ENCODE results near the gene OR8S1.
"Not testable (repeated sequence)": the region's sequence is repeated elsewhere in the genome, so short reads cannot be mapped to it uniquely, and the experiment has no call there.

The OR8S1 gene

DNA sequence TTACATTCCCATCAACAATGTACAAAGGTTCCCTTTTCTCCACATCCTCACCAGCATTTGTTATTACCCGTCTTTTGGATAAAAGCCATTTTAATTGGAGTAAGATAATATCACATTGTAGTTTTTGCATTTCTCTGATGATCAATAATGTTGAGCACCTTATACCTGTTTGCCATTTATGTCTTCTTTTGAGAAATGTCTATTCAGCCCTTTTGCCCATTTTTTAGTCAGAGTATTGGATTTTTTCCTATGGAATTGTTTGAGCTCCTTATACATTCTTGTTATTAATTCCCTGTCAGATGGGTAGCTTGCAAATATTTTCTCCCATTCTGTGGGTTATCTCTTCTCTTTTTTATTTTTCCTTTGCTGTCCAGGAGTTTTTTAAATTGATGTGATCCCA lies 10.7 kb upstream of the OR8S1 start:
- no peaks in the 10 kb centered on the region for H3K4me1 ChIP-seq (ENCODE audit: control insufficient read depth, insufficient read depth, low read length)
- peaks cover 5% of the 10 kb centered on the region for H3K9me3 ChIP-seq (ENCODE audit: control insufficient read depth, insufficient read depth, low read length)
- no peak overlapping the region for H3K9ac ChIP-seq (ENCODE audit: low read depth, low read length)
- H3K36me3 ChIP-seq (ENCODE audit: control insufficient read depth, insufficient read depth, low read length): no peaks in the 10 kb centered on the region
- H3K27me3 ChIP-seq (ENCODE audit: control insufficient read depth, insufficient read depth, low read length): no peaks in the 10 kb centered on the region
- H3K4me3 ChIP-seq (ENCODE audit: low read depth, low read length): no peak overlapping the region

DNA sequence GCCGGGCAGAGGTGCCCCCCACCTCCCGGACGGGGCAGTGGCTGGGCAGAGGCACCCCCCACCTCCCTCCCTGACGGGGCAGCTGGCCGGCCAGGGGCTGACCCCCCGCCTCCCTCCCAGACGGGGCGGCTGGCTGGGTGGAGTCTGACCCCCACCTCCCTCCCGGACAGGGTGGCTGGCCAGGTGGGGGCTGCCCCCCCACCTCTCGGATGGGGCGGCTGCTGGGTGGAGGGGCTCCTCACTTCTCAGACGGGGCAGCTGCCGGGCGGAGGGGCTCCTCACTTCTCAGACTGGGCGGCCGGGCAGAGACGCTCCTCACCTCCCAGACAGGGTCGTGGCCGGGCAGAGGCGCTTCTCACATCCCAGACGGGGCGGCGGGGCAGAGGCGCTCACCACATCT lies 5.1 kb upstream of the OR8S1 start:
- not testable (repeated sequence) for H3K27me3 ChIP-seq (ENCODE audit: control insufficient read depth, insufficient read depth, low read length); H3K4me1 ChIP-seq (ENCODE audit: control insufficient read depth, insufficient read depth, low read length); H3K9ac ChIP-seq (ENCODE audit: low read depth, low read length); H3K9me3 ChIP-seq (ENCODE audit: control insufficient read depth, insufficient read depth, low read length); H3K4me3 ChIP-seq (ENCODE audit: low read depth, low read length); H3K36me3 ChIP-seq (ENCODE audit: control insufficient read depth, insufficient read depth, low read length)

DNA sequence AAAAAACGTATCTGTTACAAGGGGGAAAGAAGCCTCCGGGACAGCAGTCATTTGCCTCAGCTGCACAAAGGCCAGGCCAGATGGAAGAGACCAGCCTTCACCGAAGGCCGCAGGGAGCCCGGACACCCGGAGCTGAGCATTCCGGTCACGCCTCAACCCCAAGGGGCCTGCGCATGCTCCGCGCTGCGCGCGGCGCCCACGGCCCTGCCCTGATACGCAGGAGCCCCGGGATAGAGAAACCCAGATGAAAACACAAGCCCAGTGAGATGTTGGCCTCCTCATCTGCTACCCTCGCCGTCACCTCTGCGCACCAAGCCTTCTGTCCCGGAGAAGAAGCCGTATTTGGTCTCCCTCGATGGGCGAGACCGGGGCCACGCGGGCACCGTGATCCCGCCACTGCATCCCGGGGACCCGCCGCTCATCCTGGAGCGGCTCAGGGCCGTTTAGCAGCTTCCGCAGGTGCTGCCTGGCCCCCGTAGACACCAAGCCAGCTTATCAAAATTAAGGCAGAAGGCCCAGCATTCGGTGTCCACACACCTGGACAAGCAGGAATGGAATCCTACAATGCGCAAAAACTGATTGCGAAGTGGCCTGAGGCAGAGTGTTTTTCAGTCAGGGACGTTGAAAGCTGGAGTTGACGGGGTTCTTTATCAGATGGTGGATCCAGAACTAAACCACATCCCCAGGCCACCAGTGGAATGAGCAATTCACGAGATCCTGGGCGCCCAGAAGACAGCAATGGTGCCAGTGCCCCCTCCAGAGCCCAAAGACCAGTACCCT lies 2.6 kb downstream of the OR8S1 start:
- Histone ChIP-seq H3K4me3 (ENCODE audit: low read depth, low read length) (no peak overlapping the region), H3K27me3 (ENCODE audit: control insufficient read depth, insufficient read depth, low read length) (no peaks in the 10 kb centered on the region), H3K9ac (ENCODE audit: low read depth, low read length) (no peak overlapping the region), H3K4me1 (ENCODE audit: control insufficient read depth, insufficient read depth, low read length) (no peaks in the 10 kb centered on the region), H3K36me3 (ENCODE audit: control insufficient read depth, insufficient read depth, low read length) (no peaks in the 10 kb centered on the region), H3K9me3 (ENCODE audit: control insufficient read depth, insufficient read depth, low read length) (no peaks in the 10 kb centered on the region)

DNA sequence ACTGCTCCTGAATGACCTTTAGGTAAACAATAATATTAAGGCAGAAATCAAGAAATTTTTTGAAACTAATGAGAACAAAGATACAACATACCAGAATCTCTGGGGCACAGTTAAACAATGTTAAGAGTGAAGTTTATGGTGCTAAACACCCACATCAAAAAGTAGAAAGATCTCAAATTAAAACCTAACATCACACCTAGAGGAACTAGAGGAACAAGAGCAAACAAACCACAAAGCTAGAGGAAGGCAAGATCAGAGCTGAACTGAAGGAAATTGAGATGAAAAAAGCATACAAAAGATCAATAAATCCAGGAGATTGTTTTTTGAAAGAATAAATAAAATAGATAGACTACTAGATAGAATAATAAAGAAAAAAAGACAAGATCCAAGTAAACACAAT lies 7.2 kb downstream of the OR8S1 start:
- Histone ChIP-seq H3K9me3 (ENCODE audit: control insufficient read depth, insufficient read depth, low read length) (no peaks in the 10 kb centered on the region), H3K27me3 (ENCODE audit: control insufficient read depth, insufficient read depth, low read length) (no peaks in the 10 kb centered on the region), H3K4me3 (ENCODE audit: low read depth, low read length) (no peak overlapping the region), H3K4me1 (ENCODE audit: control insufficient read depth, insufficient read depth, low read length) (no peaks in the 10 kb centered on the region), H3K36me3 (ENCODE audit: control insufficient read depth, insufficient read depth, low read length) (no peaks in the 10 kb centered on the region), H3K9ac (ENCODE audit: low read depth, low read length) (no peak overlapping the region)

DNA sequence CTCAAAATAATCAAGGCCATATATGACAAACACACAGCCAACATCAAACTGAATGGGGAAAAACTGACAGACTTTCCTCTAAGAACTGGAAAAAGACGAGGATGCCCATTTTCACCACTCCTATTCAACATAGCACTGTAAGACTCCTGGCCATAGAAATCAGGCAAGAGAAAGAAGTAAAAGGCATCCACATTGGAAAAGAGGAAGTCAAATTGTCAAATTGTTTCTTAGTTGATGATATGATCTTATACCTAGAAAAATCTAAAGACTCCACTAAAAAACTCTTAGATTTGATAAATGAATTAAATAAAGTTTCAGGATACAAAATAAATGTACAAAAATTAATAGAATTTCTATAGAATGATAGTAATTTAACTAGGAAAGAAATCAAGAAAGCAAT lies 11.2 kb downstream of the OR8S1 start:
- Histone ChIP-seq H3K9me3 (ENCODE audit: control insufficient read depth, insufficient read depth, low read length) (no peaks in the 10 kb centered on the region), H3K4me3 (ENCODE audit: low read depth, low read length) (no peak overlapping the region), H3K9ac (ENCODE audit: low read depth, low read length) (no peak overlapping the region), H3K4me1 (ENCODE audit: control insufficient read depth, insufficient read depth, low read length) (no peaks in the 10 kb centered on the region), H3K36me3 (ENCODE audit: control insufficient read depth, insufficient read depth, low read length) (no peaks in the 10 kb centered on the region), H3K27me3 (ENCODE audit: control insufficient read depth, insufficient read depth, low read length) (no peaks in the 10 kb centered on the region)

DNA sequence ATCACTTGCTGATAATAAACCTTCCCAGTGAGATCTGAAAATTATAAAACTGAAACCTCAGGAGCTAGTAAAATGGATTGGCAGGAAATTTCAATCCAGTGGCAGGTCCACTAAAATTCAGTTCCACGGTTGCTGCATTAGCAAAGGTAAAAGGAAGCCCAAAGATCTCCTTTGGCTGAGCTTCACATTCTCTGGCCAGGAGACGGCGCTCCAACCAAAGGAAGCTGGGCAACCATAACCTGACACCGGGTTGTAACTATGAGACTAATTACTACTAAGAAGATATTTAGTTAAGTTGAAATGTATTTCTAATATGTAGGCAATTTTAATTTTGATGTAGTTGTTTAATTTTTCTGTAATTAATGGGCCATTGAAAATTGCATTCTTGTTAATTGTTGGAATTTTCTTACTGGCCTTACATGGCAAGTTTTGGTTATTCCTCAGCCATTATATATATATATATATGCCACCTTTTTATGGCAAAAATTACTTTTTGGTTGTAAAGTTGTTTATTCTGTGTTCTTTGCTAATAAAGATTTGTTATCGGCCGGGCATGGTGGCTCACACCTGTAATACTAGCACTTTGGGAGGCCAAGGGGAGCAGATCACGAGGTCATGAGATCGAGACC lies 17.0 kb downstream of the OR8S1 start:
- H3K36me3 ChIP-seq (ENCODE audit: control insufficient read depth, insufficient read depth, low read length): no peaks in the 10 kb centered on the region
- H3K9me3 ChIP-seq (ENCODE audit: control insufficient read depth, insufficient read depth, low read length): no peaks in the 10 kb centered on the region
- H3K9ac ChIP-seq (ENCODE audit: low read depth, low read length): no peak overlapping the region
- no peaks in the 10 kb centered on the region for H3K27me3 ChIP-seq (ENCODE audit: control insufficient read depth, insufficient read depth, low read length)
- no peaks in the 10 kb centered on the region for H3K4me1 ChIP-seq (ENCODE audit: control insufficient read depth, insufficient read depth, low read length)
- H3K4me3 ChIP-seq (ENCODE audit: low read depth, low read length): no peak overlapping the region

DNA sequence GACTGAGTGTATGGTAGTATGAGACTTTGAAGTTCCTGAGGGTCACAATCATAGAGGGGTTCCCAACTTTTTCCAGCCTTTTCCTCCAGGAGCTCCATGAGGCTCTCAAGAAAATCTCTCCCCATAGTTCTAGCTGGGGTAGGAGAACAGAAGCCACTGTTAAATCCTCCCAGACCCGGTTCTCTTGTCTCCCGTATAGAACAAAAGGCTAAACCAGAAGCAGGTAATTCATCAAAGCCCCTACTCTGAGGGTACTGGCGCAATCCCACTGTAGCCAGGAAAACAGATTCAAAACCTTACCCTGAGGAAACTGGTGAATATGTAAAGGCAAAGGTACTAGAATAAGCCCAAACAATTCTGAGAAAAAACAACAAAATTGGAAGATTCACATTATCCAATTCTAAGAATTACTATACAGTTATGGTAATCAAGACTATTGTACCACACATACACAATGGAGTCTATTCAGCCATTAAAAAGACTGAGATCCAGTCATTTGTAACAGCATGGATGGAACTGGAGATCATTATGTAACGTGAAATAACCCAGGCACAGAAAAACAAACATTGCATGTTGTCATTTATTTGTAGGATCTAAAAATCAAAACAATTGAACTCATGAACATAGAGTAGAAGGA lies 20.5 kb downstream of the OR8S1 start:
- Histone ChIP-seq H3K4me1 (ENCODE audit: control insufficient read depth, insufficient read depth, low read length) (no peaks in the 10 kb centered on the region), H3K9ac (ENCODE audit: low read depth, low read length) (no peak overlapping the region), H3K36me3 (ENCODE audit: control insufficient read depth, insufficient read depth, low read length) (no peaks in the 10 kb centered on the region), H3K27me3 (ENCODE audit: control insufficient read depth, insufficient read depth, low read length) (no peaks in the 10 kb centered on the region), H3K4me3 (ENCODE audit: low read depth, low read length) (no peak overlapping the region), H3K9me3 (ENCODE audit: control insufficient read depth, insufficient read depth, low read length) (no peaks in the 10 kb centered on the region)

DNA sequence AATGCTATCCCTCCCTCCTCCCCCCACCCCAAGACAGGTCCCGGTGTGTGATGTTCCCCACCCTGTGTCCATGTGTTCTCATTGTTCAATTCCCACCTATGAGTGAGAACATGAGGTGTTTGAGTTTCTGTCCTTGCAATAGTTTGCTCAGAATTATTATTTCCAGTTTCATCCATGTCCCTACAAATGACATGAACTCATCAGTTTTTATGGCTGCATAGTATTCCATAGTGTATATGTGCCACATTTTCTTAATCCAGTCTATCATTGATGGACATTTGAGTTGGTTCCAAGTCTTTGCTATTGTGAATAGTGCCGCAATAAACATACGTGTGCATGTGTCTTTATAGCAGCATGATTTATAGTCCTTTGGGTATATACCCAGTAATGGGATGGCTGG lies 21.6 kb downstream of the OR8S1 start:
- H3K4me3 ChIP-seq (ENCODE audit: low read depth, low read length); H3K9ac ChIP-seq (ENCODE audit: low read depth, low read length); H3K36me3 ChIP-seq (ENCODE audit: control insufficient read depth, insufficient read depth, low read length): not testable (repeated sequence)

DNA sequence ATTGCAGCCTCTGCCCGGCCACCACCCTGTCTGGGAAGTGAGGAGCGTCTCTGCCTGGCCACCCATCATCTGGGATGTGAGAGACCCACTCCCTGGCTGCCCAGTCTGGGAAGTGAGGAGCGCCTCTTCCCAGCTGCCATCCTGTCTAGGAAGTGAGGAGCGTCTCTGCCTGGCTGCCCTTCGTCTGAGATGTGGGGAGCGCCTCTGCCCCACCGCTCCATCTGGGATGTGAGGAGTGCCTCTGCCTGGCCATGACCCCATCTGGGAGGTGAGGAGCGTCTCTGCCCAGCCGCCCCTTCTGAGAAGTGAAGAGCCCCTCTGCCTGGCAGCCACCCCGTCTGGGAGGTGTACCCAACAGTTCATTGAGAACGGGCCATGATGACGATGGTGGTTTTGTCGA lies 26.2 kb downstream of the OR8S1 start:
- H3K9me3 ChIP-seq (ENCODE audit: control insufficient read depth, insufficient read depth, low read length); H3K27me3 ChIP-seq (ENCODE audit: control insufficient read depth, insufficient read depth, low read length); H3K9ac ChIP-seq (ENCODE audit: low read depth, low read length); H3K36me3 ChIP-seq (ENCODE audit: control insufficient read depth, insufficient read depth, low read length); H3K4me1 ChIP-seq (ENCODE audit: control insufficient read depth, insufficient read depth, low read length); H3K4me3 ChIP-seq (ENCODE audit: low read depth, low read length): not testable (repeated sequence)

More for the DNA sequence above, 21.6 kb downstream of the OR8S1 start:
- not testable (repeated sequence) for H3K4me1 ChIP-seq (ENCODE audit: control insufficient read depth, insufficient read depth, low read length); H3K9me3 ChIP-seq (ENCODE audit: control insufficient read depth, insufficient read depth, low read length); H3K27me3 ChIP-seq (ENCODE audit: control insufficient read depth, insufficient read depth, low read length)

DNA sequence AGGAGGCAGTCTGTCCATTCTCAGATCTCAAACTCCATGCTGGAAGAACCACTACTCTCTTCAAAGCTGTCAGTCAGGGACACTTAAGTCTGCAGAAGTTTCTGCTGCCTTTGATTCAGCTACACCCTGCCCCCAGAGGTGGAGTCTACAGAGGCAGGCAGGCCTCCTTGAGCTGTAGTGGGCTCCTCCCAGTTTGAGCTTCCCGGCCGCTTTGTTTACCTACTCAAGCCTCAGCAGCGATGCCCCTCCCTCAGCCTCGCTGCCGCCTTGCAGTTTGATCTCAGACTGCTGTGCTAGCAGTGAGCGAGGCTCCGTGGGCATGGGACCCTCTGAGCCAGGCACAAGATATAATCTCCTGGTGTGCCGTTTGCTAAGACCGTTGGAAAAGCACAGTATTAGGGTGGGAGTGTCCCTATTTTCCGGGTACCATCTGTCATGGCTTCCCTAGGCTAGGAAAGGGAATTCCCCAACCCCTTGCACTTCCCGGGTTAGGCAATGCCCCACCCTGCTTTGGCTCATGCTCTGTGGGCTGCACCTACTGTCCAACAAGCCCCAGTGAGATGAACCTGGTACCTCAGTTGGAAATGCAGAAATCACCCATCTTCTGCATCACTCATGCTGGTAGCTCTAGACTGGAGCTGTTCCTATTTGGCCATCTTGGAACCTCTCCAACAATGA lies 28.4 kb downstream of the OR8S1 start:
- not testable (repeated sequence) for H3K9me3 ChIP-seq (ENCODE audit: control insufficient read depth, insufficient read depth, low read length); H3K27me3 ChIP-seq (ENCODE audit: control insufficient read depth, insufficient read depth, low read length); H3K9ac ChIP-seq (ENCODE audit: low read depth, low read length); H3K4me3 ChIP-seq (ENCODE audit: low read depth, low read length); H3K36me3 ChIP-seq (ENCODE audit: control insufficient read depth, insufficient read depth, low read length)
- peaks cover 12% of the 10 kb centered on the region for H3K4me1 ChIP-seq (ENCODE audit: control insufficient read depth, insufficient read depth, low read length)

DNA sequence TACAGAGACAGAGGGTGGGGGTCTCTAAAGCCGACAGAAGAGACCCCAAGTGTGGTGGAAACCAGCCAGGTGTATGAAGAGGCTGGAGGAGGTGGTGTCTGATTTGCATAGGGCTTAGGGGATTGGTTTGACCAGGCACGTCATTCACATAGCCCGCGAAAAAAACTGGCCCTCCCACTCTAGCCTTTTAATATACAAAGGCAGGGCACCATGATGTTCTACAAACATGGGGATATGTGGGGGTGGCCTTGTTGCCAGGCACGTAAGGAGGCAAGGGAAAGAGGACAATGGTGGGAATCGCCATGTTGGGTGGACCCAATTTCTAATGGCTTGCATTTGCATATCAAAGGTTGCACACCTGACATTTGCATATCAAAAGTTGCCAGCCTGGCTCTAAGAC lies 31.2 kb downstream of the OR8S1 start:
- no peaks in the 10 kb centered on the region for H3K9me3 ChIP-seq (ENCODE audit: control insufficient read depth, insufficient read depth, low read length)
- H3K36me3 ChIP-seq (ENCODE audit: control insufficient read depth, insufficient read depth, low read length): no peaks in the 10 kb centered on the region
- H3K9ac ChIP-seq (ENCODE audit: low read depth, low read length): no peak overlapping the region
- H3K4me1 ChIP-seq (ENCODE audit: control insufficient read depth, insufficient read depth, low read length): peaks cover 12% of the 10 kb centered on the region
- H3K4me3 ChIP-seq (ENCODE audit: low read depth, low read length): no peak overlapping the region
- no peaks in the 10 kb centered on the region for H3K27me3 ChIP-seq (ENCODE audit: control insufficient read depth, insufficient read depth, low read length)

DNA sequence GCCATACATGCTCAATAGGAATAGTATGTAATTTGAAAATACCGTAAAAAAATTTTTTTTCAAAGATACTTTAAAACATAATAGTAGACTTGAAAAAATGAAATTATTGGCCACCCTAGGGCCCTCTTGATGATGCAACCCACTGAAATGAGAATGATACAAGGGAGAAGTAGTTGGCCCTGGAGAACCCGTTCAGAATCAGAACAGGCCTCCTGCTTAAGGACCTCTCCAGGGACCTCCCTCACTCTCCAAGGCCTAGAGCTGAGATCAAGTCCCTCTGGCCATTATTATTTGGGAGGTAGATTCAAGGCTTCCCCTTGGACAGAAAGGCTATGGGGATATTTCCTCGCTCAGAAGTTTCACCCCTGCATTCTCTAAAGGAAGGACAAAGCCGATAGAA lies 32.5 kb downstream of the OR8S1 start:
- no peaks in the 10 kb centered on the region for H3K27me3 ChIP-seq (ENCODE audit: control insufficient read depth, insufficient read depth, low read length)
- H3K4me1 ChIP-seq (ENCODE audit: control insufficient read depth, insufficient read depth, low read length): peaks cover 12% of the 10 kb centered on the region
- H3K4me3 ChIP-seq (ENCODE audit: low read depth, low read length): no peak overlapping the region
- H3K9ac ChIP-seq (ENCODE audit: low read depth, low read length): no peak overlapping the region
- no peaks in the 10 kb centered on the region for H3K36me3 ChIP-seq (ENCODE audit: control insufficient read depth, insufficient read depth, low read length)
- no peaks in the 10 kb centered on the region for H3K9me3 ChIP-seq (ENCODE audit: control insufficient read depth, insufficient read depth, low read length)

Data from iPS-15b (cell line).